Keratinocyte (primary cell): ENCODE results near the gene LHFPL3. TPM values are rescaled to one million over a fixed set of nuclear protein-coding genes. Genes with fewer than 3 reads are reported as not detected.

Source experiments
- DNase-seq: peaks from one replicate; pipeline ENCODE4 v3.0.0-alpha.2; 2011; ENCODE audit warnings: low read depth, missing footprints, low spot score
- FAIRE-seq: peaks from 2 replicates; lab custom pipeline; 2011; peaks lifted over from hg19 to GRCh38; lab: Jason Lieb, UNC
- H2AFZ ChIP-seq: 2 replicates; pipeline ENCODE4 v1.6.0; 2012; ENCODE audit warnings: low read length, control low read depth, inconsistent platforms; ENCODE audit not compliant: control insufficient read depth
- H3K27ac ChIP-seq: 2 replicates; pipeline ENCODE4 v1.5.1; 2011; ENCODE audit warnings: low read length; ENCODE audit not compliant: control insufficient read depth, insufficient read depth
- H3K27me3 ChIP-seq: 3 replicates; pipeline ENCODE4 v1.6.0; 2011; ENCODE audit warnings: low read length; ENCODE audit not compliant: control insufficient read depth, insufficient read depth; ENCODE audit errors: extremely low read depth
- H3K36me3 ChIP-seq, 2 experiments: 2 replicates in 1 of 2; 3 replicates in 1 of 2; pipeline ENCODE4 v1.5.1; 2011; ENCODE audit warnings: low read length in 2 of 2, mild to moderate bottlenecking in 1 of 2; ENCODE audit not compliant: control insufficient read depth in 2 of 2, insufficient read depth in 2 of 2; ENCODE audit errors: extremely low read depth in 1 of 2
- H3K4me1 ChIP-seq: 3 replicates; pipeline ENCODE4 v1.5.1; 2011; ENCODE audit warnings: low read length; ENCODE audit not compliant: control insufficient read depth, insufficient read depth; ENCODE audit errors: extremely low read depth
- H3K4me2 ChIP-seq: 3 replicates; pipeline ENCODE4 v1.6.0; 2011; ENCODE audit warnings: low read depth, low read length; ENCODE audit not compliant: control insufficient read depth, insufficient read depth; ENCODE audit errors: extremely low read depth
- H3K4me3 ChIP-seq, 3 experiments: fragments of 200-600 bp in 1 of 3; sonication (generic) in 1 of 3; 2 replicates in 2 of 3; 3 replicates in 1 of 3; pipeline ENCODE4 v1.5.1; 2011 to 2016; ENCODE audit warnings: low read length in 3 of 3, mild to moderate bottlenecking in 3 of 3, control low read depth in 2 of 3, inconsistent platforms in 1 of 3, low read depth in 1 of 3, mixed read lengths in 1 of 3, mixed run types in 1 of 3, moderate library complexity in 1 of 3; ENCODE audit not compliant: control insufficient read depth in 2 of 3, insufficient read depth in 2 of 3; ENCODE audit errors: extremely low read depth in 1 of 3
- H3K79me2 ChIP-seq: 2 replicates; pipeline ENCODE4 v1.6.0; 2012; ENCODE audit warnings: low read length; ENCODE audit not compliant: control insufficient read depth, insufficient read depth
- H3K9ac ChIP-seq: 3 replicates; pipeline ENCODE4 v1.6.0; 2011; ENCODE audit warnings: low read length; ENCODE audit not compliant: control insufficient read depth, insufficient read depth; ENCODE audit errors: extremely low read depth
- H3K9me1 ChIP-seq: 3 replicates; pipeline ENCODE4 v1.6.0; 2011; ENCODE audit warnings: low read length; ENCODE audit not compliant: control insufficient read depth, insufficient read depth; ENCODE audit errors: extremely low read depth
- H3K9me3 ChIP-seq: 2 replicates; pipeline ENCODE4 v1.5.1; 2012; ENCODE audit warnings: low read depth, low read length; ENCODE audit not compliant: control insufficient read depth
- H4K20me1 ChIP-seq: 3 replicates; pipeline ENCODE4 v1.6.0; 2011; ENCODE audit warnings: low read length; ENCODE audit not compliant: control insufficient read depth, insufficient read depth; ENCODE audit errors: extremely low read depth
- EZH2 ChIP-seq: IDR thresholded peaks from one replicate; pipeline ENCODE4 v1.6.1; 2012; ENCODE audit warnings: inconsistent platforms, mild to moderate bottlenecking, low read length, moderate library complexity
- dilution Hi-C: fragments of 300-500 bp; cut with MboI; formaldehyde crosslinking; loops from one replicate; pipeline ENCODE4 v1.7.0; 2020; ENCODE audit warnings: low sequenced_read_pairs; ENCODE audit not compliant: extremely low pct_ligation_motif_present
- polyA plus RNA-seq, 5 experiments: library from polyadenylated mRNA; depleted of rRNA in 3 of 5; stranded (reverse) in 3 of 5; stranded (forward) in 1 of 5; unstranded in 1 of 5; fragments of >200 nt; gene quantifications; 1 replicate in 1 of 5; 2 replicates in 3 of 5; 3 replicates in 1 of 5; pipeline versions ENCODE4 v1.2.1 to v1.2.3, GENCODE V29; 2011 to 2012; ENCODE audit warnings: missing spikeins in 2 of 5, low read depth in 1 of 5, low replicate concordance in 1 of 5
- TF ChIP-seq, protein P1 (sequence below), 3 experiments: IDR thresholded peaks in 1 of 3; conservative IDR thresholded peaks in 1 of 3; optimal IDR thresholded peaks in 1 of 3; 2 replicates in 2 of 3; 3 replicates in 1 of 3; pipeline versions ENCODE3 to v1.5.1; 2011; ENCODE audit warnings: low read length in 3 of 3, mild to moderate bottlenecking in 3 of 3, moderate library complexity in 2 of 3, control low read depth in 1 of 3, inconsistent platforms in 1 of 3; ENCODE audit not compliant: insufficient read depth in 2 of 3; ENCODE audit errors: extremely low read depth in 1 of 3

Gene LHFPL3
- polyA plus RNA-seq, 1 donor (not counting 4 experiments of a cell fraction or from before 2014, with no cell fraction given), result not detected

DNA sequence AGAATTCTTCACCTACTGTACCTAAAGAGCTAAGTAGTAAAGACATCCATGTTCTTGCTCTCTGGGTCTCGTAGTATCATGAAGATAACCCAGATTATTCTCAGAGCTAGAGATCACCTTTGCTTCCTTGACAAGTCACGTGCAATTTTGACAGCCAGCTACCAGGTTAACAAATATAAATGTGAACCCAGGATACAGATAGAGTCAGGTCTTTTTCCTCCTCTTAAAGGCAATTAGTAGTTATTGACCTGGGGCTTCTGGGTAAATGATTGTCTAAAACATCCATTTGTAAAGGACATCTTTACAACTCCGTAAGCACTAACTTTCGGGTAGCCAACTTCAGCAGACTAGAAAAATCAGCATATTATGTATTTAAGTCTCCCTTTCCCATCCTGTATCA is 28.8 kb downstream of the LHFPL3 start:
- H3K27ac ChIP-seq, result no peak overlapping the region
- H3K79me2 ChIP-seq, result no peaks in the 10 kb centered on the region
- H3K9ac ChIP-seq, result no peak overlapping the region
- dilution Hi-C loops, result no loop called here
- no peaks in the 10 kb centered on the region for H3K4me1 ChIP-seq
- H2AFZ ChIP-seq, result no peak overlapping the region
- no peaks in the 10 kb centered on the region for H3K9me3 ChIP-seq
- no peaks in the 10 kb centered on the region for H3K27me3 ChIP-seq
- FAIRE-seq (no peak), DNase-seq (no peak)
- H3K36me3 ChIP-seq, result no peaks in the 10 kb centered on the region
- no peak overlapping the region for H3K4me3 ChIP-seq
- H4K20me1 ChIP-seq, result no peaks in the 10 kb centered on the region
- no peak overlapping the region for H3K4me2 ChIP-seq
- H3K9me1 ChIP-seq, result no peaks in the 10 kb centered on the region
- TF ChIP-seq EZH2, result no peak
- TF ChIP-seq, protein P1, sequence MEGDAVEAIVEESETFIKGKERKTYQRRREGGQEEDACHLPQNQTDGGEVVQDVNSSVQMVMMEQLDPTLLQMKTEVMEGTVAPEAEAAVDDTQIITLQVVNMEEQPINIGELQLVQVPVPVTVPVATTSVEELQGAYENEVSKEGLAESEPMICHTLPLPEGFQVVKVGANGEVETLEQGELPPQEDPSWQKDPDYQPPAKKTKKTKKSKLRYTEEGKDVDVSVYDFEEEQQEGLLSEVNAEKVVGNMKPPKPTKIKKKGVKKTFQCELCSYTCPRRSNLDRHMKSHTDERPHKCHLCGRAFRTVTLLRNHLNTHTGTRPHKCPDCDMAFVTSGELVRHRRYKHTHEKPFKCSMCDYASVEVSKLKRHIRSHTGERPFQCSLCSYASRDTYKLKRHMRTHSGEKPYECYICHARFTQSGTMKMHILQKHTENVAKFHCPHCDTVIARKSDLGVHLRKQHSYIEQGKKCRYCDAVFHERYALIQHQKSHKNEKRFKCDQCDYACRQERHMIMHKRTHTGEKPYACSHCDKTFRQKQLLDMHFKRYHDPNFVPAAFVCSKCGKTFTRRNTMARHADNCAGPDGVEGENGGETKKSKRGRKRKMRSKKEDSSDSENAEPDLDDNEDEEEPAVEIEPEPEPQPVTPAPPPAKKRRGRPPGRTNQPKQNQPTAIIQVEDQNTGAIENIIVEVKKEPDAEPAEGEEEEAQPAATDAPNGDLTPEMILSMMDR (optimal IDR thresholded peaks at IDR 0.05 in 1 of 3, IDR thresholded peaks at IDR 0.05 in 1 of 3, conservative IDR thresholded peaks at IDR 0.05 in 1 of 3; ENCODE audit: extremely low read depth in 1 of 3, insufficient read depth in 2 of 3, low read length in 3 of 3), result no peak

DNA sequence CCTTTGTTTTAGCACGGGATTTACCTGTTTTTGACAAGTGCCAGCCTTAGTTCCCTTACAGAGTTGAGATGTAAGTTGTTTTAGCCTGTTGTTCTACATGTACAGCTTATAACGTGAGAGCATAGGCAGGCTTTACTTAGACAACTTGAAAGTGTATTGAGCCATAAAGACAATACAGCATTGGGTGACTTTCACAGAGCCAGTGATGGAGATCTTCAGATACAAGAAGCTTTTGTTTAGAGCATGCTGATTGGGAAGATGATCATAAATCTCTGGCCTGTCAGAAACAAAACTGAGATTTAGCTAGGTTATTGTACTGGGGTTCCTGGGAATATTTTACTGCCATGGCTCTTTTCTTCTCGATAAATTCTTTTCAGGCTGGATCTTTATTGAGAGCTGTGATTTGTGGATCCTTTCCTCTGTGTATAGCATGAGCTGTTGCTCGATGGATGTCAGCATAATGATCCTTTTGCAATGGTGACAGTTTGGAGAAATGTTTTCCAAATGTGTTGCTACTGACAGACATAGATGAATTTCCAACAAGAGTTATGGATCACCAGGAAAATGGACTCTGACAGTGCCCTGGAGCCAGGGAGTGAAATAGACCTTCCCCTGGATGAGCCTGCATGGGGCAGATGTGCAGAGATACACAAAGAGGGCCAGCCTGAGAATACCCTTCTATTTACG is 30.2 kb downstream of the LHFPL3 start:
- dilution Hi-C loops, result no loop called here
- no peaks in the 10 kb centered on the region for H4K20me1 ChIP-seq
- no peak overlapping the region for H3K4me3 ChIP-seq
- no peak for DNase-seq
- no peaks in the 10 kb centered on the region for H3K36me3 ChIP-seq
- H3K27ac ChIP-seq, result no peak overlapping the region
- no peaks in the 10 kb centered on the region for H3K4me1 ChIP-seq
- H2AFZ ChIP-seq, result no peak overlapping the region
- H3K9ac ChIP-seq, result no peak overlapping the region
- FAIRE-seq, result no peak
- no peaks in the 10 kb centered on the region for H3K27me3 ChIP-seq
- no peaks in the 10 kb centered on the region for H3K9me3 ChIP-seq
- no peaks in the 10 kb centered on the region for H3K9me1 ChIP-seq
- no peaks in the 10 kb centered on the region for H3K79me2 ChIP-seq
- H3K4me2 ChIP-seq, result no peak overlapping the region
- TF ChIP-seq EZH2, result no peak

DNA sequence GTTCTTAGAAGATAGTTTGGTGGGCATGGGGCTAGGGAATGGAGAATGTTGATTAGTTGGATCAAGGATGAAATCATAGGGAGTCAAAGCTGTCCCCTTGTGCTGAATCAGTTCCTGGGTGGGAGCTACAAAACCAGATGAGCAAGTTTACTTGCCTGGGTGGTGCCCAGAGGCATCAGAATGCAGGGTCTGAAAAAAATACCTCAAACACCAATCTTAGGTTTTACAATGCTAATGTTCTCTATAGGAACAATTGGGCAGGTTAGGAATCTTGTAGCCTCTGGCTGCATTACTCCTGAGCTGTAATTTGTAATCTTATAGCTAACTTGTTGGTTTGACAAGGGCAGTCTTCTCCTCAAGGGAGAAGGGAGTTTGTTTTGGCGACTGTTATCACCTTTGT is 34.4 kb downstream of the LHFPL3 start:
- Histone ChIP-seq H3K4me3 (no peak overlapping the region), H3K9me1 (no peaks in the 10 kb centered on the region), H2AFZ (no peak overlapping the region), H3K4me2 (no peak overlapping the region), H3K9me3 (no peaks in the 10 kb centered on the region), H3K27me3 (no peaks in the 10 kb centered on the region), H3K36me3 (no peaks in the 10 kb centered on the region), H3K27ac (no peak overlapping the region), H4K20me1 (no peaks in the 10 kb centered on the region), H3K4me1 (no peaks in the 10 kb centered on the region), H3K79me2 (no peaks in the 10 kb centered on the region), H3K9ac (no peak overlapping the region)
- FAIRE-seq (no peak), DNase-seq (no peak)
- no peak for TF ChIP-seq EZH2
- TF ChIP-seq, protein P1 (optimal IDR thresholded peaks at IDR 0.05 in 1 of 3, IDR thresholded peaks at IDR 0.05 in 1 of 3, conservative IDR thresholded peaks at IDR 0.05 in 1 of 3; ENCODE audit: extremely low read depth in 1 of 3, insufficient read depth in 2 of 3, low read length in 3 of 3), result no peak
- dilution Hi-C loops, result loop anchor here (5.0 kb wide), 1 partner anchor 65 kb away; no protein-coding TSS in a partner anchor
